Endothelial cell (in vitro differentiated cells): ENCODE results near the gene FBXL12. TPM values are rescaled to one million over a fixed set of nuclear protein-coding genes. Genes with fewer than 3 reads are reported as not detected.

Experiments
- DNase-seq: peaks from one replicate; pipeline ENCODE4 v3.0.0; 2021; ENCODE audit warnings: low spot score
- H3K27ac Mint-ChIP-seq: one replicate; pipeline ENCODE4 v1.8.0; 2021; ENCODE audit warnings: mixed read lengths, inconsistent platforms; ENCODE audit not compliant: unreplicated experiment
- H3K27me3 Mint-ChIP-seq: one replicate; pipeline ENCODE4 v1.8.0; 2021; ENCODE audit warnings: mild to moderate bottlenecking, moderate library complexity, mixed read lengths, inconsistent platforms; ENCODE audit not compliant: unreplicated experiment
- H3K36me3 Mint-ChIP-seq: one replicate; pipeline ENCODE4 v1.8.0; 2021; ENCODE audit warnings: mild to moderate bottlenecking, low read depth, mixed read lengths, inconsistent platforms; ENCODE audit not compliant: unreplicated experiment
- H3K4me1 Mint-ChIP-seq: one replicate; pipeline ENCODE4 v1.8.0; 2021; ENCODE audit warnings: mild to moderate bottlenecking, mixed read lengths, inconsistent platforms; ENCODE audit not compliant: unreplicated experiment
- H3K4me3 Mint-ChIP-seq: one replicate; pipeline ENCODE4 v1.8.0; 2021; ENCODE audit warnings: mild to moderate bottlenecking, mixed read lengths, inconsistent platforms; ENCODE audit not compliant: unreplicated experiment
- H3K9me3 Mint-ChIP-seq: one replicate; pipeline ENCODE4 v1.8.0; 2021; ENCODE audit warnings: mixed read lengths, inconsistent platforms; ENCODE audit not compliant: unreplicated experiment
- total RNA-seq: library from RNA; stranded (reverse); fragmentation: NEBNext Ultra II Directional; extraction: Animal tissue kit (Norgen Biotek cat#: 25700); gene quantifications from one replicate; pipeline ENCODE4 v1.2.1, GENCODE V29; 2021; ENCODE audit not compliant: unreplicated experiment
- TF ChIP-seq, protein P1 (sequence below): fragments of 200-600 bp; sonication (generic); IDR thresholded peaks from one replicate; pipeline ENCODE4 v1.5.0; 2021; ENCODE audit warnings: antibody characterized with exemption; ENCODE audit not compliant: unreplicated experiment

Gene FBXL12
- total RNA-seq, 1 donor from 2014 or later, result 45.9 TPM

DNA sequence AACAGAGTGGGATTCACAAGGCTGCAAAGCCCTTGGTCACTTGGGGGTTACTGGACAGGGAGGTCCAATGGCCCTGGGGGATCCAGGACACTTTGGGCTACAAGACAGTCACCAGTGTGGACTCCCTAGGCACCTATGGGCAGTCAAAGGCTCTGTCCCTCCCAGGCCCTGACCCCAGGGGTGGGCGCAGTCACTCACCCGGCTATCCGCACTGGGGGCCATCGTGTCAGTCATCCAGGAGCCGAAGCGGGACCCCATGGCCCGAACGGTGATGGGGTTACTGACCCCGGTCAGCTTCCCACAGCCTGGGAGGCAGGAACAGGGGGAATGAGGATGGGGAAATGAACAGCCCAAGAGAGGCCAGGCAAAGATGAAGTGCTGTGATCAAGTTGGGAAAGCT is 37.7 kb upstream of the FBXL12 start:
- Mint-ChIP-seq H3K9me3 (no peaks in the 10 kb centered on the region), H3K36me3 (peaks cover 24% of the 10 kb centered on the region), H3K4me1 (peaks cover 23% of the 10 kb centered on the region), H3K27ac (peak overlapping the region; percentile 48), H3K4me3 (no peak overlapping the region), H3K27me3 (peaks cover 8% of the 10 kb centered on the region)
- TF ChIP-seq, protein P1, sequence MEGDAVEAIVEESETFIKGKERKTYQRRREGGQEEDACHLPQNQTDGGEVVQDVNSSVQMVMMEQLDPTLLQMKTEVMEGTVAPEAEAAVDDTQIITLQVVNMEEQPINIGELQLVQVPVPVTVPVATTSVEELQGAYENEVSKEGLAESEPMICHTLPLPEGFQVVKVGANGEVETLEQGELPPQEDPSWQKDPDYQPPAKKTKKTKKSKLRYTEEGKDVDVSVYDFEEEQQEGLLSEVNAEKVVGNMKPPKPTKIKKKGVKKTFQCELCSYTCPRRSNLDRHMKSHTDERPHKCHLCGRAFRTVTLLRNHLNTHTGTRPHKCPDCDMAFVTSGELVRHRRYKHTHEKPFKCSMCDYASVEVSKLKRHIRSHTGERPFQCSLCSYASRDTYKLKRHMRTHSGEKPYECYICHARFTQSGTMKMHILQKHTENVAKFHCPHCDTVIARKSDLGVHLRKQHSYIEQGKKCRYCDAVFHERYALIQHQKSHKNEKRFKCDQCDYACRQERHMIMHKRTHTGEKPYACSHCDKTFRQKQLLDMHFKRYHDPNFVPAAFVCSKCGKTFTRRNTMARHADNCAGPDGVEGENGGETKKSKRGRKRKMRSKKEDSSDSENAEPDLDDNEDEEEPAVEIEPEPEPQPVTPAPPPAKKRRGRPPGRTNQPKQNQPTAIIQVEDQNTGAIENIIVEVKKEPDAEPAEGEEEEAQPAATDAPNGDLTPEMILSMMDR, result no peak
- DNase-seq, result no peak

DNA sequence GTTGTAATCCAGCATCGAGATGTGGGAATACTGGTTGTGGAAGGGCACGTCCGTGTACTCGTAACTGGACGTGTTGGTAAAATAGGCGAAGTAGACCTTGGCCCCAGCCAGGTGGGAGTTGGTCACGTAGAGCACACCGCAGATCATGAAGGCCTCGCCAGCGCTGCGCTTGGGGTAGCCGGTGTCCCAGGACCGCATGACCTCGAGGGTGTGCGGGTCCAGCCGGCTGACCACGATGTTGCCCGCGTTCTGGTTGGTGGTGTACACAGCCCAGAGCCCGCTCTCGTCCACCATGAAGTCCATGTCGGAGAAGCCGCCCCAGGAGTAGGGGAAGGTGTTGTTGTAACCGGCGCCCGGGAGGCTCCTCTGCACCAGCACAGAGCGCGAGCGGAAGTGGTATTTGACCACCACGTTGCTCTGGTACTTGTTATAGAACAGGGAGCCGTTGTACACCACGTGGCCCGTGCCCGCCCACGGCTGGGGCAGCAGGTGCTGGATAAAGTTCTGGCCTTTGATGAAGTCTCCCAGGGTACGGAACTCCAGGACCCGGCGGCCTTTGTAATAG is 35.5 kb upstream of the FBXL12 start:
- peaks cover 23% of the 10 kb centered on the region for H3K4me1 Mint-ChIP-seq

DNA sequence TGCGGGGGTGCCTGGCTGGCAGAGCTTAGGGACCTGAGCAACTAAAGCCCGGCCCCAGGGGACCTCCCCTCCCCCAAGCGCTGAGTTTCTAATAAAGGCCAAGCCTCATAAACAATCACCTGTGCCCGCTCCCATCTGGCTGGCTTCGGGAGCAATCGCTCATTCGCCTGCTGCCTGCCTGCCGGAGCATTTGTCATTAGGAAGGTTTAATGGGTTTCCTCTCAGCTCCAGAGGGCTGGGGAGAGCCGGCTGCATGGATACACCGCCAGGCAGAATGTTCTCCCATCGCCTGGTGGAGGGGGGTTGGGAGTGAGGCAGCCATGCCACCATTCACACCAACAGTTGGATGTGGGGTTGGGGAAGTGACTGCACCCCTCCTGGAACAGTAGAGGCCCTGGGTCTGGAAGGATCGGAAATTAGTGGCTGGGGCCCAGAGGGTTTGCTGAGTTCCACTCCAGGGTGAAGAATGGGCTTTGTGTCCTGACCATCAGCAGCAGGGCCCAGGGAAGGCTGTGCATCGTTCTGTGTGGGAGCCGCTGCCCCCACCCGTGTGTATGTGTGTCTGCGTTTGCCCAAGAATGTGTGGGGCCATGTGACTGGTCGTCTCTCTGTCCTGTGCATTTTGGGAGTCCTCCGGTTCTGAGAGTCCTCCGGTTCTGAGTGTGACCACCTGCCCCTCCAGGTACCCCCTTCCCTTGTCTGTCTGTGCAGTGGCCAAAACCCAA is 31.5 kb upstream of the FBXL12 start:
- no peak for DNase-seq
- Mint-ChIP-seq H3K27ac (no peak overlapping the region), H3K9me3 (no peaks in the 10 kb centered on the region)

More for the DNA sequence above, 35.5 kb upstream of the FBXL12 start:
- no peak overlapping the region for H3K27ac Mint-ChIP-seq
- DNase-seq, result no peak
- H3K27me3 Mint-ChIP-seq, result peaks cover 11% of the 10 kb centered on the region
- peaks cover 30% of the 10 kb centered on the region for H3K36me3 Mint-ChIP-seq
- no peak overlapping the region for H3K4me3 Mint-ChIP-seq
- TF ChIP-seq, protein P1, result no peak
- no peaks in the 10 kb centered on the region for H3K9me3 Mint-ChIP-seq

DNA sequence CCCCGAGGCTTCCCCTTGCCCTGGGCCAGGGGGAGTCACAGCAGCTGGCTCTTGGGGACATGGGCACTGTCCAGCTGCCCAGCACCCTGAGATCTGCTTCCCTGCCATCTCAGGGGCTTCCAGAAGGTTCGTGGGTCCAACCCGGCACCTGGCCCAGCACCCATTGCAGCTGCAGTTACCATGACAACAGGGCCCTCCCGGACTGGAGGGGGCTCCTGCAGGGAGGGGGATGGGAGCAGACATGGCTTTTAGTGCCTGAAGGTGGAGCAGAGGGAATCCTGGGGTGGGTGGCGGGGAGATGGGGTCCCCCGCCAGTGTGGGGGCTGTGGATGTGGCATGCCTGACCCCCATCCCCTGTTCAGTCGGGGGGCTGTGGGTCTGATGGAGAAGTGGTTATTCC is 30.9 kb upstream of the FBXL12 start:
- no peak for DNase-seq
- Mint-ChIP-seq H3K4me1 (no peaks in the 10 kb centered on the region), H3K27ac (no peak overlapping the region), H3K27me3 (peaks cover 7% of the 10 kb centered on the region), H3K9me3 (no peaks in the 10 kb centered on the region), H3K36me3 (peaks cover 35% of the 10 kb centered on the region), H3K4me3 (no peak overlapping the region)
- TF ChIP-seq, protein P1, result no peak

More for the DNA sequence above, 31.5 kb upstream of the FBXL12 start:
- Mint-ChIP-seq H3K27me3 (peaks cover 5% of the 10 kb centered on the region), H3K4me3 (no peak overlapping the region), H3K36me3 (peaks cover 29% of the 10 kb centered on the region), H3K4me1 (no peaks in the 10 kb centered on the region)
- TF ChIP-seq, protein P1, result no peak

DNA sequence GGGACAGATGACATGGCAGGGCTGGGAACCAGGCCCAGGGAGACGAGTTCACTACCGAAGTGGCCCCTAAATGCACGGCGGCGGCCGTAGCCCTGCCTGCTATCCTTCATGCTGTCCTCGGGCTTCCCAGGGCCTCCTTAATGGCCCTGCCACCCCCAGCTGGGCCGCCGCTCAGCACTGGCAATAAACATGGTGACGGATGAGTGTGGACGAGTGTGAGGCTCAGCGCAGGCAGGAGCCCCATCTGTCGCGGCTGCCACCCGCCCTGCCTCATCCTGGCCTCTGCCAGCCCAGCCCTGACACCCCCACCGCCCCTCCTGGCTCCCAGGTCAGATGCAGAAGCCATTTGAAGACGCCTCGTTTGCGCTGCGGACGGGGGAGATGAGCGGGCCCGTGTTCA is 29.9 kb upstream of the FBXL12 start:
- TF ChIP-seq, protein P1, result no peak

More for the DNA sequence above, 29.9 kb upstream of the FBXL12 start:
- H3K27me3 Mint-ChIP-seq, result peaks cover 8% of the 10 kb centered on the region
- H3K9me3 Mint-ChIP-seq, result no peaks in the 10 kb centered on the region
- no peaks in the 10 kb centered on the region for H3K4me1 Mint-ChIP-seq
- no peak for DNase-seq
- no peak overlapping the region for H3K27ac Mint-ChIP-seq
- H3K36me3 Mint-ChIP-seq, result peaks cover 32% of the 10 kb centered on the region
- no peak overlapping the region for H3K4me3 Mint-ChIP-seq
